Activated T-cell treated with anti-CD3 and anti-CD28 coated beads, Interleukin-2, amount 50 U/mL, for 4 hours (primary cell): ENCODE data around the gene ULBP1. TPM values are rescaled to one million over a fixed set of nuclear protein-coding genes. Genes with fewer than 3 reads are reported as not detected.
"Not testable (repeated sequence)": the region's sequence is repeated elsewhere in the genome, so short reads cannot be mapped to it uniquely, and the experiment has no call there.

Experiments used
- ATAC-seq, 2 donors: fragments of 200-7000 bp; cut with Tn5 transposase; one replicate each; pipeline ENCODE4 v1.10.0; 2021
- DNase-seq: peaks from one replicate; pipeline ENCODE4 v3.0.0-alpha.2; 2020
- H3K27me3 Mint-ChIP-seq: one replicate; pipeline ENCODE4 v1.8.0; 2021; ENCODE audit warnings: low read depth, mixed read lengths
- H3K36me3 Mint-ChIP-seq: one replicate; pipeline ENCODE4 v1.8.0; 2022; ENCODE audit warnings: mixed read lengths; ENCODE audit not compliant: insufficient read depth
- H3K4me1 Mint-ChIP-seq: one replicate; pipeline ENCODE4 v1.8.0; 2021; ENCODE audit warnings: low read depth, mixed read lengths
- H3K4me3 Mint-ChIP-seq: one replicate; pipeline ENCODE4 v1.8.0; 2021; ENCODE audit warnings: mild to moderate bottlenecking, moderate library complexity, mixed read lengths
- H3K9me3 Mint-ChIP-seq: one replicate; pipeline ENCODE4 v1.8.0; 2021; ENCODE audit warnings: mixed read lengths
- total RNA-seq, 3 donors: library from RNA; stranded (reverse); gene quantifications; one replicate each; pipeline ENCODE4 v1.2.1, GENCODE V29; 2021

The ULBP1 gene
- total RNA-seq, 3 donors from 2014 or later, result 0.83 to 1.3 (median 1.2) TPM

GRCh38 chr6:149925253-149925973 lies 38.3 kb upstream of the ULBP1 start:
- ATAC-seq (no peak), DNase-seq (no peak)
- Mint-ChIP-seq H3K36me3 (no peaks in the 10 kb centered on the region), H3K4me1 (peaks cover 25% of the 10 kb centered on the region), H3K9me3 (no peaks in the 10 kb centered on the region), H3K27me3 (peaks cover 94% of the 10 kb centered on the region), H3K4me3 (no peak overlapping the region)

DNA sequence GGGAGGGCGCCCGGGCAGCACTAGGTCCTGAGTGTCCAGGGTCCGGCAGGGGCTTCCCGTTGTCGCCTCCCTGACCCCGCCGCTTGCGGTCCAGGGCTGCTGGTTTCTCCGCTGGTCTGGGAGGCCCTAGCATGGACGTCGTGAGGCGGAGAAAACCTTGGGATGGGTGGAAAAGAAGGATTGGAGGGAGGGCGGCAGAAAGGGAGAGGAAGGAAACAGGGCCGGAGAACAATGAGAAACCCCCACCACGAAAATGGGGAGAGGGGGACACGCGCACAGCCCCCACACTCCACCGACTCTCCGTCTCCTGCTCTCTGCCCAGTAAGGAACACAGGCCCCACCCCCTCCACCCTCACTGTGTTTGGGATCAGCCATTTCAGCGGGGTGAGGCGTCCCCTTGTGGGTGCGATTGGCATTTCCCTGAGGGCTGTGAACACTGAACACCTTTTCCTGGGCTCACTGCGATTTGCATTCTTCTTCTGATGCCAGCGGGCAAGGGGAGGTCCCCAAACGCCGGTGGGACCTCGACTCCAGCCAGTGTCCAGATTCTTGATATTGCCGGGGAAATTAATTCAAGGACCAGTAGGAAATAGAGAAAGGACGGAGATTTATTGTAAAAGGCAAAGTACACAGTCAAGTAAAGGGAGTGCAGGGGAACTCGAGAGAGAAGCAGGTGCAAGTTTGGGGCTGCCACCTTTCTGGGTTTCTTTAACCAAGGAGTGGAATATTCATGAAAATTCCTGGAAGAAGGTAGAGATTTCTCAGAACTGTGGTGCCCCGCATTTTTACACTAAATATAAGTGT lies 37.6 kb upstream of the ULBP1 start:
- Mint-ChIP-seq H3K9me3 (no peaks in the 10 kb centered on the region), H3K36me3 (no peaks in the 10 kb centered on the region), H3K27me3 (peaks cover 94% of the 10 kb centered on the region), H3K4me1 (peaks cover 25% of the 10 kb centered on the region), H3K4me3 (peak overlapping the region; percentile 7)
- ATAC-seq, result peak; percentile 69 to 70
- DNase-seq, result peak; percentile 66

DNA sequence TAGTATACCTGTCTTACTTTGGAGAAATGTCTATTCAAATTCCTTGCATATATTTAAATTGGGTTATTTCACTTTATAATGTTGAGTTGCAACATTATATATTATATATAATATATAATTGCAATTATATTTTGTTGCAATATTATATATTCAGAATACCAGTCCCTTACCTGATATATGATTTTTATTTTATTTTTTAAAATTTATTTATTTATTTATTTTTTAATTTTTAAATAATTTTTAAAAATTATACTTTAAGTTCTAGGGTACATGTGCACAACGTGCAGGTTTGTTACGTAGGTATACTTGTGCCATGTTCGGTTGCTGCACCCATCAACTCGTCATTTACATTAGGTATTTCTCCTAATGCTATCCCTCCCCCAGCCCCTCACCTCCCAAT lies 36.7 kb upstream of the ULBP1 start:
- H3K9me3 Mint-ChIP-seq, DNase-seq, H3K4me3 Mint-ChIP-seq, ATAC-seq, H3K36me3 Mint-ChIP-seq: not testable (repeated sequence)
- peaks cover 23% of the 10 kb centered on the region for H3K4me1 Mint-ChIP-seq
- peaks cover 94% of the 10 kb centered on the region for H3K27me3 Mint-ChIP-seq

- no peaks in the 10 kb centered on the region for H3K36me3 Mint-ChIP-seq
- no peak overlapping the region for H3K4me3 Mint-ChIP-seq
- ATAC-seq (no peak), DNase-seq (no peak)
- H3K9me3 Mint-ChIP-seq, result no peaks in the 10 kb centered on the region
- peaks cover 10% of the 10 kb centered on the region for H3K4me1 Mint-ChIP-seq
- H3K27me3 Mint-ChIP-seq, result peaks cover 89% of the 10 kb centered on the region
Measured at GRCh38 chr6:149929422-149929821, 34.3 kb upstream of the ULBP1 start.

DNA sequence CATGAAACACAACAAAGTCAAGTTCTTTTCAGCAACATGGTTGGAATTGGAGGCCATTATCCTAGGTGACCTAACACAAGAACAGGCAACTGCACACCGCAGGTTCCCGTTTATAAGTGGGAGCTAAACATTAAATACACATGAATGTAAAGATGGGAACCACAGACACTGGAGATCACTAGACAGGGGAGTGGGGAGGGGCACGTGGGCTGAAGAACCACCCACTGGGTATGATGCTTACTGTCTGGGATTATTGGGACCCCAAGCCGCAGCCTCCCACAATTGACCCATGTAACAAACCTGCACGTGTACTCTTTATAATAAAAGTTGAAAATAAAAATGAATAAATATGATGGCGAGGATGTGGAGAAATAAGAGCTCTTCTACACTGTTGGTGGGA lies 32.2 kb upstream of the ULBP1 start:
- Mint-ChIP-seq H3K4me1 (peaks cover 6% of the 10 kb centered on the region), H3K27me3 (peaks cover 92% of the 10 kb centered on the region), H3K36me3 (no peaks in the 10 kb centered on the region), H3K4me3 (no peak overlapping the region), H3K9me3 (no peaks in the 10 kb centered on the region)
- no peak for ATAC-seq
- DNase-seq, result no peak

GRCh38 chr6:149933036-149933435 lies 30.7 kb upstream of the ULBP1 start:
- H3K4me3 Mint-ChIP-seq, result no peak overlapping the region
- H3K36me3 Mint-ChIP-seq, result no peaks in the 10 kb centered on the region
- DNase-seq (no peak), ATAC-seq (no peak)
- H3K4me1 Mint-ChIP-seq, result peaks cover 6% of the 10 kb centered on the region
- H3K9me3 Mint-ChIP-seq, result no peaks in the 10 kb centered on the region
- H3K27me3 Mint-ChIP-seq, result peaks cover 94% of the 10 kb centered on the region

- Mint-ChIP-seq H3K9me3 (no peaks in the 10 kb centered on the region), H3K4me1 (peaks cover 9% of the 10 kb centered on the region)
Measured at GRCh38 chr6:149933461-149933860, 30.3 kb upstream of the ULBP1 start.

DNA sequence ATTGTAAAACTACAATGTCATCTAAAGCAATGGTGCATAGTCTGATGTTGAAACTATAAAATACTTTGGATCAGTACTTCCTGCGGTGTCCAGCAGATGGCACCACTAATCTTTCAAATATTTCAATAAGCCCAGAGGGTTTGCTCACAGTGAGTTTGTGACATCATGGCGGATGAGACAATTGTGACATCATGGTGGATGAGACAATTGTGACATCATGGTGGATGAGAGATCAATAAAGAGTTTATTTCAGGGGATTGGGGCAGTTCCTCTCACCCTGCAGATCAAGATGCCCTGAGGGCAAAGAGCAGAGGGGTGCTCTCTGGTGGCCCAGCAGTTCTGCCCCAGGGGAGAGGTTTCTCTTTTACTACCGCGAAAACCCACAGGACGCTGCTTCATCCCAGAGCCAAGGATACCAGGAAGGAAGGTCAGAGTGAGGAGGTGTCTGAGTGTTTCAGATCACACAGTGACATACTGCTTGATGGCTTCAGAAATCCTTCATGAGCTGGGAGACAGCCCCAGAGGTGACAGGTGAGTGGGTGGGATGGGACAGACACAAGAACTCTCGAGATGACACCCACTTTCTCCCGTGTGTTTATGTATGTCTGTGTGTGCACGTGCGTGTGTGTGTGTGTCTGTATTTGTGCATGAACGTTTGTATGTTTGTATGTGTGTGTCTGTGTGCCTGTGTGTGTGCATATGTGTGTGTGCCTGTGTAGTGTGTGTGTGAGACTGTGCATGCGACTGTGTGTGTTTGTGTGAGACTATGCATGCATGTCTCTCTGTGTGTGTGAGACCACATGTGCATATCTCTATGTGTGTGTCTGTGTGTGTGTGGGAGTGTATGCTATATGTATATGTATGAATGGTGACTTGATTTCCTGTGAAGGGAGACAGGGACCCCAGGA lies 29.2 kb upstream of the ULBP1 start:
- H3K4me1 Mint-ChIP-seq, result peaks cover 16% of the 10 kb centered on the region
- no peak overlapping the region for H3K4me3 Mint-ChIP-seq
- H3K27me3 Mint-ChIP-seq, result peaks cover 86% of the 10 kb centered on the region
- H3K36me3 Mint-ChIP-seq, result no peaks in the 10 kb centered on the region
- H3K9me3 Mint-ChIP-seq, result no peaks in the 10 kb centered on the region
- DNase-seq, result peak; percentile 71
- peak; percentile 37 to 58 for ATAC-seq

More at GRCh38 chr6:149933461-149933860, 30.3 kb upstream of the ULBP1 start:
- H3K36me3 Mint-ChIP-seq, result no peaks in the 10 kb centered on the region
- DNase-seq, result no peak
- H3K27me3 Mint-ChIP-seq, result peaks cover 89% of the 10 kb centered on the region
- ATAC-seq, result no peak
- H3K4me3 Mint-ChIP-seq, result no peak overlapping the region

- ATAC-seq, result no peak
- H3K4me3 Mint-ChIP-seq, result no peak overlapping the region
- H3K4me1 Mint-ChIP-seq, result peaks cover 18% of the 10 kb centered on the region
- no peaks in the 10 kb centered on the region for H3K36me3 Mint-ChIP-seq
- H3K27me3 Mint-ChIP-seq, result peaks cover 86% of the 10 kb centered on the region
- H3K9me3 Mint-ChIP-seq, result no peaks in the 10 kb centered on the region
- no peak for DNase-seq
Measured at GRCh38 chr6:149935246-149935645, 28.5 kb upstream of the ULBP1 start.

DNA sequence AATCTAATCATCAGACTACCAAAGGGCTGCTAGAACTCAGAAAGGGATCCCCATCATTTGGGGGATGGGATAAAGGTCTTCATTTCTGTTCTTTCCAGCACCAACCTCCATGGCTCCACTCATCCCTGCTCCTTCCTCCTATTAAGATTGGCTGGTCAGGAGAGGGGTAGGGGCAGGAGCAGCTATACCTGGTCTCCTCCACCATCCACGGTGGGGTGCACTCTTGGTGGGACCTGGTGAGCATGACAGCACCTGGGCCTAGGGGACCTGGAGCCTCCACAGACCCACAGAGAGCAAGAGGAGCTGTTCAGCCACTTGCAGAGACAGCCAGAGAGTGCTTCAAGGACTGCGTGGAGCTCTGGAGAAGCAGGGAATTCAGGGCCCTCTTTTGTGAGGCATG lies 28.1 kb upstream of the ULBP1 start:
- Mint-ChIP-seq H3K27me3 (peaks cover 86% of the 10 kb centered on the region), H3K36me3 (no peaks in the 10 kb centered on the region), H3K4me1 (peaks cover 21% of the 10 kb centered on the region), H3K9me3 (no peaks in the 10 kb centered on the region), H3K4me3 (no peak overlapping the region)
- DNase-seq, result no peak
- ATAC-seq, result no peak

DNA sequence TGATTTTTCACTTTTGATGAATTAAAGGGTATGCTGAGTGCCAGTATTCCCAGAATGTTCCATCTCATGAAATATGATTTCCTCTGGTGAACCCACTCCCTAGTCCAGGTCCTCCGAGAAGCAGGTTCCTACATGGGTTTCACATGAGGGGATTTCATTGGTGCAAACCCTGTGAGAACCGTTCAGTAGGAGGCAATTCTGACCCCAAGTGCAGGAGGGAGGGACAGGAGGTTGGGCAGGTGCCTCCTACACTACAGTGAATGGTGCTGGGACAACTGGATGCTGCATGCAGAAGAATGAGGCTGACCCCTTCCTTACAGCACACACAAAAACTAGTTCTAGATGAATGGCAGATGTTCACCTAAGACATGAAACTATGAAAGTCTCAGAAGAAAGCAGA lies 27.0 kb upstream of the ULBP1 start:
- ATAC-seq (no peak), DNase-seq (no peak)
- peaks cover 81% of the 10 kb centered on the region for H3K27me3 Mint-ChIP-seq
- no peaks in the 10 kb centered on the region for H3K9me3 Mint-ChIP-seq
- H3K4me3 Mint-ChIP-seq, result no peak overlapping the region
- peaks cover 24% of the 10 kb centered on the region for H3K4me1 Mint-ChIP-seq
- no peaks in the 10 kb centered on the region for H3K36me3 Mint-ChIP-seq

DNA sequence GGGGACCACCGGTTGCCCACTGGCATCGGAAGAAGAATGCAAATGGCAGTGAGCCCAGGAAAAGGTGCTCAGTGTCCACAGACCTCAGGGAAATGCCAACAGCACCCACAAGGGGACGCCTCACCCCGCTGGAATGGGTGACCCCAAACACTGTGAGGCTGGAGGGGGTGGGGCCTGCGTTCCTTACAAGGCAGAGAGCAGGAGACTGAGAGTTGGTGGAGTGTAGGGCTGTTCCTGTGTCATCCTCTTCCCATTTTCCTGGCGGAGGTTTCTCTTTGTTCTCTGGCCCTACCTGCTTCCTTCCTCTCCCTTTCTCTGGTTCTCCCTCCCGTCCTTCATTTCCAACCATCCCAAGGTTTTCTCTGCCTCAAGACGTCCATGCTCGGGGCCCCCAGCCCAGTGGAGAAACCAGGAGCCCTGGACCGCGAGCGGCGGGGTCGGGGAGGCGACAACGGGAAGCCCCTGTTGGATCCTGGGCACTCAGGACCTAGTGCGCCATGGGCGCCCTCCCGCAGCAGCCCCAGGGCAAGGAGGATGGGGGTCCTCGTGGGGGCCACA lies 25.7 kb upstream of the ULBP1 start:
- not testable (repeated sequence) for H3K36me3 Mint-ChIP-seq, DNase-seq, ATAC-seq, H3K9me3 Mint-ChIP-seq
- Mint-ChIP-seq H3K4me3 (peak overlapping the region; percentile 73), H3K4me1 (peaks cover 30% of the 10 kb centered on the region), H3K27me3 (peaks cover 75% of the 10 kb centered on the region)

DNA sequence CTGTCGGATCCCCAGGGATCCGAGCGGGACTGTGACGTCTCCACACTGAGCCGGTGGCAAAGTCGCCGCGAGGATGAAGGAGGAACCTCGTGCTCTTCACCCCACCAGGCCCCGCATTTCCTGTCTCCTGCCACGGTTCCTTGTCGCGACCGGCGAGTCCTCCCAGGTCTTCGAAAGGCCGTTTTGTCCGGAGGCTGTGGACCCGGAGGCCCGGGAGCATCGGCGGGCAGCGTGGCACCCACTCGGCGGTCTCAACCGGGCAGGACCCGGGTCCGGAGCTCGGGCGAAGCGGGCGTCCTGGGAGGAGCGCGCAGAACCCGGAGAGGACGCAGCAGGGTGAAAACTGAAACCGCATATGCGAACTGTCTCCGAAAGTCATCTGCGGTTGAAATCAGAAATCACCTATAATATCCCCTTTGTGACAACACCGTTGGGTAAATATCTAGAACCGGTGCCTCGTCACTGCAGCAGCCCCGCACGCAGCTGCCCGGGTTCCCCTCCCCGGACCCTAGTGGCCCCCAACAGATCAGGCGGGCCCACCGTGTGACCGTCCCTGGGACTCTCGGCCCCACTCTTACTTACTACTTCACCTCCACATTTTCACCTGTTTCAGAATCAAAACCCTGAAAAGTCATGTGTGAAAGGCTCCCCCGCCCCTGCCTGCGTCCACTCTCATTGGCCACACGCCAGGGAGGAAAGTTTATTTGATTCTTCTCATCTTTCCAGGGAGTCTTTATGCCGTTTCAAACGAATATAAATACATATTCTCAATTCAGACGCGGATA lies 25.0 kb upstream of the ULBP1 start:
- Mint-ChIP-seq H3K4me1 (peaks cover 30% of the 10 kb centered on the region), H3K9me3 (no peaks in the 10 kb centered on the region), H3K27me3 (peaks cover 73% of the 10 kb centered on the region), H3K4me3 (peak overlapping the region; percentile 73), H3K36me3 (no peaks in the 10 kb centered on the region)
- no peak for DNase-seq
- peak; percentile 40 to 52 for ATAC-seq
